Smooth muscle cell (in vitro differentiated cells): ENCODE results near the gene FBXO24. TPM values are rescaled to one million over a fixed set of nuclear protein-coding genes. Genes with fewer than 3 reads are reported as not detected.

Experiments used
- DNase-seq: peaks from one replicate; lab custom pipeline; 2025; ENCODE audit not compliant: unreplicated experiment; lab: John Stamatoyannopoulos, UW
- H2AFZ ChIP-seq: fragments of 200-600 bp; sonication (generic); 2 replicates; pipeline ENCODE4 v1.6.0; 2016; ENCODE audit warnings: antibody characterized with exemption, low read depth, mild to moderate bottlenecking
- H3F3A ChIP-seq: fragments of 200-600 bp; sonication (generic); 2 replicates; pipeline ENCODE4 v1.6.0; 2017; ENCODE audit warnings: antibody characterized with exemption, low read depth
- H3K27ac ChIP-seq: fragments of 200-600 bp; sonication (generic); 2 replicates; pipeline ENCODE4 v1.5.1; 2016; ENCODE audit warnings: low read depth, mild to moderate bottlenecking
- H3K27me3 ChIP-seq: fragments of 200-600 bp; sonication (generic); 2 replicates; pipeline ENCODE4 v1.6.1; 2016; ENCODE audit warnings: low read depth, mild to moderate bottlenecking
- H3K36me3 ChIP-seq: fragments of 200-600 bp; sonication (generic); 2 replicates; pipeline ENCODE4 v1.5.1; 2016; ENCODE audit warnings: low read depth
- H3K4me1 ChIP-seq: fragments of 200-600 bp; sonication (generic); 2 replicates; pipeline ENCODE4 v1.5.1; 2016; ENCODE audit warnings: low read depth
- H3K4me2 ChIP-seq: fragments of 200-600 bp; sonication (generic); 2 replicates; pipeline ENCODE4 v1.6.0; 2016; ENCODE audit warnings: mild to moderate bottlenecking
- H3K4me3 ChIP-seq: fragments of 200-600 bp; sonication (generic); 2 replicates; pipeline ENCODE4 v1.5.1; 2016; ENCODE audit warnings: mild to moderate bottlenecking
- H3K79me2 ChIP-seq: fragments of 200-600 bp; sonication (generic); 2 replicates; pipeline ENCODE4 v1.6.0; 2016; ENCODE audit warnings: low read depth, mild to moderate bottlenecking
- H3K9ac ChIP-seq: fragments of 200-600 bp; sonication (generic); 2 replicates; pipeline ENCODE4 v1.6.0; 2016; ENCODE audit warnings: low read depth
- H3K9me3 ChIP-seq: fragments of 200-600 bp; sonication (generic); replicated peaks from 2 replicates; pipeline ENCODE4 v1.5.1; 2016; ENCODE audit warnings: low read depth
- H4K20me1 ChIP-seq: fragments of 200-600 bp; sonication (generic); 2 replicates; pipeline ENCODE4 v1.6.0; 2016; ENCODE audit warnings: low read depth
- WGBS: methylation state at CpG from one replicate; pipeline ENCODE4 v1.1.7; 2016; ENCODE audit warnings: low lambda C conversion rate; 5-methylcytosine and 5-hydroxymethylcytosine counted together
- polyA plus RNA-seq: library from polyadenylated mRNA; unstranded; fragments of >200 nt; fragmentation: Nextera tagmentation; extraction: Ambion mirVana; gene quantifications from 2 replicates; pipeline ENCODE4 v1.2.1, GENCODE V29; 2016
- total RNA-seq: library from RNA; depleted of rRNA; stranded (reverse); fragments of >200 nt; gene quantifications from 2 replicates; pipeline ENCODE4 v1.2.3, GENCODE V29; 2014
- TF ChIP-seq, protein P1 (sequence below): fragments of 200-600 bp; sonication (generic); IDR thresholded peaks from 2 replicates; pipeline ENCODE4 v1.5.1; 2017; ENCODE audit warnings: borderline replicate concordance, mild to moderate bottlenecking, antibody characterized with exemption; ENCODE audit not compliant: insufficient read depth, poor library complexity, severe bottlenecking

FBXO24 gene
- total and polyA plus RNA-seq, 2 experiments from 2014 or later, result 0.22 to 0.61 TPM

DNA sequence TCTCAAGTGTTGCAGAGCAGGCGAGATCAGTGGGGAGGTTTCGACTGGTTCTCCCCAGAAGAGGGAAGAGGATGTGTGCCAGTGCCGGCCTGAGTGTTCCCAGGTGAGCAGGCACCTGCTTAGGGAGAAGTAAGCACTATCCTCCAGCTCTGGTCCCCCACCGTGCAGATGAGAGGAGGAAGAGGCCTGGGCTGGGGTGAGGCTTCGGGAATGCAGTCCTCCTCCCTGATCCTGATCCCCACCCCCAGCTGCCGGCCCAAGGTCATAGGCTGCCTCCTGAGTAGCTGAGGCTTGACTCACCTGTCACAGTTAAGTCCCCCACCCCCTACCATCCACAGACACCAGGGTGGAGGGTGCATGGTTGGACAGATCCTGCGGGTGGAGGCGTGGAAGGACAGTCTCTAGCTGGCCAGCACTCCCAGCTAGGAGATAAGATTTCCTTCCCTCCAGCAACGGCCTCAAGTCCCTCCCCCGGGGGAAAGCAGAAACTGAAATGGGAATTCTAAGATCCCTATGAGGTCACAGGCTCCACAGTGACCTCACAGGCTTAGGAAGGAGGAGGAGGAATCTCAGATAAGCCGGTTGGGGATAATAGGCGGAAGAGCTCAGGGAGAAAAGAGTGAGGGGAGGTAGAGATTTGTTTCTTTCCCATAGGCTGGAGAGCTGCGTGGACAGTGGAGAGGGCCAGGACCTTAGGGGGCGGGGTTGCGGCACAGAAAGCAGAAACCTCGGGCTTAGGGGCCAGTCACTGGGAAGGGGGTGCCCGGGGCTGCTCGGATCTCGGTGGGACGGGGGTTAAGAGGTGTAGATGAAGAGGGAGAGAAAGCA lies 1.2 kb upstream of the FBXO24 start:
- WGBS, result 6% methylated on average over 20 of the region's 20 CpGs
- Histone ChIP-seq H3K4me1 (peaks cover 16% of the 10 kb centered on the region), H2AFZ (no peak overlapping the region), H3K36me3 (peaks cover 6% of the 10 kb centered on the region), H3F3A (peaks cover 11% of the 10 kb centered on the region), H3K79me2 (peaks cover 13% of the 10 kb centered on the region), H3K9ac (peak overlapping the region; percentile 91), H3K27ac (peak overlapping the region; percentile 83), H3K27me3 (no peaks in the 10 kb centered on the region), H3K4me3 (peak overlapping the region; percentile 75), H3K4me2 (peak overlapping the region; percentile 83), H3K9me3 (no peaks in the 10 kb centered on the region), H4K20me1 (peaks cover 41% of the 10 kb centered on the region)
- peak; percentile 25 for DNase-seq
- TF ChIP-seq, protein P1, sequence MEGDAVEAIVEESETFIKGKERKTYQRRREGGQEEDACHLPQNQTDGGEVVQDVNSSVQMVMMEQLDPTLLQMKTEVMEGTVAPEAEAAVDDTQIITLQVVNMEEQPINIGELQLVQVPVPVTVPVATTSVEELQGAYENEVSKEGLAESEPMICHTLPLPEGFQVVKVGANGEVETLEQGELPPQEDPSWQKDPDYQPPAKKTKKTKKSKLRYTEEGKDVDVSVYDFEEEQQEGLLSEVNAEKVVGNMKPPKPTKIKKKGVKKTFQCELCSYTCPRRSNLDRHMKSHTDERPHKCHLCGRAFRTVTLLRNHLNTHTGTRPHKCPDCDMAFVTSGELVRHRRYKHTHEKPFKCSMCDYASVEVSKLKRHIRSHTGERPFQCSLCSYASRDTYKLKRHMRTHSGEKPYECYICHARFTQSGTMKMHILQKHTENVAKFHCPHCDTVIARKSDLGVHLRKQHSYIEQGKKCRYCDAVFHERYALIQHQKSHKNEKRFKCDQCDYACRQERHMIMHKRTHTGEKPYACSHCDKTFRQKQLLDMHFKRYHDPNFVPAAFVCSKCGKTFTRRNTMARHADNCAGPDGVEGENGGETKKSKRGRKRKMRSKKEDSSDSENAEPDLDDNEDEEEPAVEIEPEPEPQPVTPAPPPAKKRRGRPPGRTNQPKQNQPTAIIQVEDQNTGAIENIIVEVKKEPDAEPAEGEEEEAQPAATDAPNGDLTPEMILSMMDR, result no peak

DNA sequence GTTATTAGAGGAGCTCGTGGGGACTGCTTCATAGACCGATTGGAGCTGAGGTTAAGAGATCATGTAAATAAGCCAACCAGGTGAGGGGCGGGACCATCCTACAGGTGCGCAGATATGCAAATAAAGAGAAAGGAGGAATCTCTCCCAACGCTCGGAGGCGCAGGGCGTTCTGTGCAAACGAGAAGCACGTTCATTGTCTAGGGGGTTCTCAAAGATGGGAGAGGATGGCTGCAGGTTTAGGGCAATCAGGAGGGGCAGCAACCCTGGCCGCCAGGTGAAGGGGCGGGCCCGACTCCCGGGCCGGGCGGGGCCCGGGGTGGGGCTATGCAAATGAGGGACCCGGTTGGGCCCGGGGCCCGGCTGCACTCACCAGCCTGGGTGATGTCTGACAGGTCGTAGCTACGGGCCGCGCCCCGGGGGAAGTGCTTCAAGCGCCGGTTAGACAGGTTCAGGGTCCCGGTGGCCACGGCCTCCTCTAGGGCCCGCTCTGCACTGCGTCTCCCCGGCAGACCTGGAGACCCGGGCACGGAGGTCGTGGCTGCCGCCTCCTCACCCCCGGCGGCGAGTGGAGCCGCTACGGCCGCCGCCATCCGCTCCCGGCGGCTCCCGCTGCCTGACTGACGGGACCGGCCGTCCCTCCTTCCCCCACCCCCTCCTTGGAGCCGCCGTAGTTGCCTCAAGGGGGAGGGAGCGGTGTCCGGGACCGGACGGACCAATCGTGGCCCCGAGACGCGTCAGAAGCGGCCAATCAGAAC lies 440 bp upstream of the FBXO24 start, which contains the start of gene LRCH4:
TSS of gene LRCH4 (minus strand) at position 619 of the 755 bp plus-strand sequence. CDS start at position 590, 29 bp downstream.
- Histone ChIP-seq H4K20me1 (peaks cover 37% of the 10 kb centered on the region), H3K4me2 (peak within 1 kb of the TSS; percentile 86), H3K9ac (peak within 1 kb of the TSS; percentile 91), H3K9me3 (no peaks in the 10 kb centered on the region), H3F3A (peaks cover 11% of the 10 kb centered on the region), H3K4me1 (peaks cover 16% of the 10 kb centered on the region), H3K27me3 (no peaks in the 10 kb centered on the region), H3K36me3 (peaks cover 6% of the 10 kb centered on the region), H2AFZ (peak within 1 kb of the TSS; percentile 39), H3K4me3 (peak within 1 kb of the TSS; percentile 75), H3K27ac (peak within 1 kb of the TSS; percentile 83), H3K79me2 (peaks cover 13% of the 10 kb centered on the region)
- WGBS, result under 1% methylated on average over 55 of the region's 61 CpGs
- no peak for DNase-seq
- TF ChIP-seq, protein P1, result no peak

DNA sequence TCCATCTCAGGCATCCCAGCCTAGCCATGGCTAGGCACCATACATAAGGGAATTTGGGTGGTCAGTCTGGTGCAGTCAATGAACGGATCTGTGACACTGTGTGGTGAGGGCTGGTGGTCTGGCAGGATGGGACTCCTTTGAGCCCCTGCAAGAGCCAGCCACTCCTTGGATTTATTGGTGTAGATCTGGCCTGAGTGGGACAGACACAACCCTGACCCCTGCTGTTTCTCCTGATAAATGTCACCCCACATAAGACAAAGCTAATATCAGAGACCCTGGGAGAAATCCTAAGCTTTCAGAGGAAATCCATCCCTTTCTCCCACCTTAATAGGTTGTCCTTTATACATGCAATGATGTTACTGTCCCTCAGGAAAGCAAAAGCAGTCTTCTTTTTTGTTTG lies 2.3 kb downstream of the FBXO24 start:
- H3K4me3 ChIP-seq, result no peak overlapping the region
- no peaks in the 10 kb centered on the region for H3K36me3 ChIP-seq
- WGBS, result 60% methylated on average over 1 of the region's 1 CpG
- H3K4me2 ChIP-seq, result no peak overlapping the region
- peaks cover 21% of the 10 kb centered on the region for H4K20me1 ChIP-seq
- H3K79me2 ChIP-seq, result no peaks in the 10 kb centered on the region
- no peak for DNase-seq
- peaks cover 11% of the 10 kb centered on the region for H3F3A ChIP-seq
- no peak overlapping the region for H3K27ac ChIP-seq
- no peak overlapping the region for H3K9ac ChIP-seq
- TF ChIP-seq, protein P1, result peak; percentile 21
- no peaks in the 10 kb centered on the region for H3K27me3 ChIP-seq
- no peak overlapping the region for H2AFZ ChIP-seq
- no peaks in the 10 kb centered on the region for H3K9me3 ChIP-seq
- H3K4me1 ChIP-seq, result peaks cover 15% of the 10 kb centered on the region
